NCI-H748 treated with DMSO at 0.1 percent for 48 hours (cell line): ENCODE measurements around the gene PHF13.
"Not testable (repeated sequence)": the region's sequence is repeated elsewhere in the genome, so short reads cannot be mapped to it uniquely, and the experiment has no call there.

ENCODE experiments used
- DNase-seq: peaks from one replicate; lab custom pipeline; 2025; lab: John Stamatoyannopoulos, UW

PHF13 gene

DNA sequence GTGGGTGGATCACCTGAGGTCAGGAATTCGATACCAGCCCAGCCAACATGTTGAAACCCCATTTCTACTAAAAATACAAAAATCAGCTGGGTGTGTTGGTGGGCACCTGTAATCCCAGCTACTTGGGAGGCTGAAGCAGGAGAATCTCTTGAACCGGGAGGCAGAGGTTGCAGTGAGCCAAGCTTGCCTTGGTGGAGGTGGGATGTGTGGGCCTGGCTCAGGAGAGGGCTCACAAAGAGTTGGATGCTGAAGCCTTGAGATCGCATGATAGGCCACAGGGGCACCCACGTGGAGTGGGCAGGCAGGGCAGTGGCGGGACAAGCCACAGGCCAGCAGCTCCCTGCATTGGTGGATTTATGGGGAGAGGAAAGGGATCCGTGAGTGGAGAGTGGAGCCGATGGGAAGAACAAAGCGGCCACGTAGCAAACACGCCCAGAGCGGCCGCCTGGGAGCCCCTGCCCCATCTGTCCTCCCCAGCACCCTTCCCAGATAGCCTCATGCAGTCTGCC is 15.5 kb downstream of the PHF13 start:
- DNase-seq = no peak

DNA sequence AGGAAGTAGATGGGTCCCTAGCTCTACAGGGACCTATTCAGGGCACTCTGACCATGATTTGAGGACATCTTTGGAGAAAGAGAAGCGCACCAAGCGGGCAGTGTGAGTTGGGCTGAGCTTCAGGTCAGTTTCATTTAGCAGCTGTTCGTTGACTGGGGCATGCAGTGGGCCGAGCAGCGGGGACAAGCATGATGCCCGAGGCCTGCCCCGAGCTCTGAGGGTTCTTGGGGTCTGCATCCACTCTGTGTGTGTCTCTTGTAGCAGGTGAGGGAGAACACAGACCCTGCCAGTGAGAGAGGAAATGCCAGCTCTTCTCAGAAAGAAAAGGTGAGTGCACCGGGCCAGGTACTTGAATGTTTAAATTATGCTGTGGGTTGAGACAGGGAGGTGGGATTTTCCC is 16.5 kb downstream of the PHF13 start:
- DNase-seq = no peak

DNA sequence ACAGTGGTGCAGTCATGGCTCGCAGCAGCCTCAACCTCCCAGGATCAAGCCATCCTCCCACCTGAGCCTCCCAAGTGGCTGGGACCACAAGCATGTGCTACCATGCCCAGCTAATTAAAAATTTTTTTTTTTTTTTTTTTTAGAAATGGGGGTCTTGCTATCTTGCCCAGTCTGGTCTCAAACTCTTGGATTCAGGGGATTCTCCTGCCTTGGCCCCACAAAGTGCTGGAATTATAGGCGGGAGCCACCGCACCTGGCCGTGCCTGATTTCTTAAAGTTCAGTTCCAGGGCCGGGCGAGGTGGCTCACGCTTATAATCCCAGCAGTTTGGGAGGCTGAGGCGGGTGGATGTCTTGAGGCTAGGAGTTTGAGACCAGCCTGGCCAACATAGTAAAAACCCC is 17.5 kb downstream of the PHF13 start:
- no peak for DNase-seq

DNA sequence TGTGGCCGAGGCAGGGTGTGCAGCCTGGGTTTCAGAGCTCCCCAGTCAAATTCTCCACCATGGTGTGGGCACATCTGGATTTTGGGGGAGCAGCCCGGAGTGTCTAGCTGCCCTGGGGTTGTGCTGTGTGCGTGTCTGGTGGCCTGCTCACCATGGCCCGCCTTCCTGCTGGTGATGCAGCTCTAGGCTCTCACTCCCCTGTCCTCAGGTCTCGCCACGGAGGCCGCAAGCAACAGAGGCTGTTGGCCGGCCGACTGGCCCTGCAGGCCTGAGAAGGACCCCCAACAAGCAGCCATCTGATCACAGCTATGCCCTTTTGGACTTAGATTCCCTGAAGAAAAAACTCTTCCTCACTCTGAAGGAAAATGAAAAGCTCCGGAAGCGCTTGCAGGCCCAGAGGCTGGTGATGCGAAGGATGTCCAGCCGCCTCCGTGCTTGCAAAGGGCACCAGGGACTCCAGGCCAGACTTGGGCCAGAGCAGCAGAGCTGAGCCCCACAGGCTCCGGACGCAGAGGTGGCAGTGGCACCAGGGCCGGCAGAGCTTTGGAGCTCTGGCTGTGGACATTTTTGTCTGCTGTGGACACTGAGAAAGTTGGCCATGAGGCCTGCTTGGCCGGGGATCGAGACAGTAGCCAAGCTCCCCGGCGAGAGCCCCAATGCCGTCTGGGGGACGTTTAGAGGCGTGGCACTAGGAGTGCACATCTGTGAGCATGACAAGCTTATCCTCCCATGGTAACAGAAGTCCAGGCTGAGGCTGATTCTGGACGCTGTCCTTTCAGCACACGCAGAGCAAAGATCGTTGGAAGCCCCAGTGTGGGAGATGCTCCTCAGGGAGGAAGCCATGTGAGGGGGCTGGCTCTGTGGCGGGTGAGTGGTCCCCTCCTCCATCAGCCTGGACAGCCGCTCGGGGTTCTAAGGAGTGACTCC is 19.3 kb downstream of the PHF13 start:
- DNase-seq = no peak

DNA sequence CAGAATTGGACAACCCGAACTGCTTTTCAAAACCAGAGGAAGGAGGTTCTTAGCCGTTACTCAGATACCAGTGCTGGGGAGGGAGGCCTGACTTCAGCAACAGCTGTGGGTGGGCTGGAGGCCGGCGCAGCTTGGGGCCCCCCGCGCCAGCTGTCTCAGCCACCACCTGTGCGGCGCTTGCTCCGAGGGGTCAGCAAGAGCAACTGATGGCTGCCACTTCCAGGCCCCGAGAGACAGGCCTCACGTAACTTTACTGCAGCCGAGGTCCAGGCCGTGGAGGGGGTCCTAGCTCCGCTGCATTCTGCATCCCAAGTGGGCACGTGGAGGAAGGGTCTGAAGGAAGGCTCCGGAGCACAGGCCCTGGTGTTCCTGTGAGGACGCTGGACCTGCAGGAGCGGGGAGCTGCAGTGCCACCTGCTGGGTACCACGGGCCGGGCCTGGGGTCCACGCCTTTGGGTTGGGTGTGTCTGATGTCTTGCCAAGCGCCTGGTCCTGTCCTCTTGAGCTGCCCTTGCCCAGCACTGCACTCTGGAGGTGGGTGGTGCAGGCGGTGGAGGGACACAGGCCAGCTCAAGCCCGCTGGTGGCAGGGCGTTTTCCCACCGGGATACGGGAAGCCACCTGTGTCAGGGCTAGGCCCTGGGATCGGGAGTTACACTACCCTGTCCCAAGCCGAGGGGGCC is 21.0 kb downstream of the PHF13 start:
- no peak for DNase-seq

DNA sequence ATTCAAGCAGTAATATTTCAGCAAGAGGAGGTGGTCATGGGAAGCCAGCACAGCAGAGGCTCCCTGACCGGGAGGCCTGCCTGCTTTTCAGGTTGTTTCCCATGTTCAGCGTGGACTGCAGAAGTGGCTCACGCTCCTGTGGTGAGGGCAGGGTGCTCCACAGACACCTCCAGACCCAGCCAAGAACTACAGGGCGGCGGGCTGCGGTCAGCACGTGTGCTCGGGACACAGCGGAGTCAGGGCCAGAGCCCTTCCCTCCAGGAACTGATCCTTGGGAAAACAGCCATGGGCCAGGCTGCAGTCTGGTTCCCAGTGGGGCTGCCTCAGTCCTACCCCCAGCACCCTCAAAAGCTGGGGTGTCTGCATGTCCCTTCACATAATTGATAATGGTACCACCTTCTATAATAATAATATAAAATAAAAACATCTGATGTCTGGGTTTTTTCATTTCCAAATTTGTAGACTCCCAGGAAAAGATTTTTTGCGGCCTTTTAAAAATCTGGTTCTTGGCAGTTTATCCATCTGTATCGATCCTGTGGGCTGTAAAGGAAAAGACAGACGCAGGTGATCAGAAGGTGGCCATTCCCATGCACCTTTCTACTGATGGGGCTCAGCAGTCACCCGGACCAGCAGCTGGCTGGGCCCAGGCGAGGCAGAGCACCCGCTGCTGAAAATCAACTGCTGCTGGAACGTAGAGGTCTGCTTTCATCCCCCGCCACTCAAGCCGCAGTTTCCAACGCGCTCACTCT is 21.8 kb downstream of the PHF13 start:
- no peak for DNase-seq

DNA sequence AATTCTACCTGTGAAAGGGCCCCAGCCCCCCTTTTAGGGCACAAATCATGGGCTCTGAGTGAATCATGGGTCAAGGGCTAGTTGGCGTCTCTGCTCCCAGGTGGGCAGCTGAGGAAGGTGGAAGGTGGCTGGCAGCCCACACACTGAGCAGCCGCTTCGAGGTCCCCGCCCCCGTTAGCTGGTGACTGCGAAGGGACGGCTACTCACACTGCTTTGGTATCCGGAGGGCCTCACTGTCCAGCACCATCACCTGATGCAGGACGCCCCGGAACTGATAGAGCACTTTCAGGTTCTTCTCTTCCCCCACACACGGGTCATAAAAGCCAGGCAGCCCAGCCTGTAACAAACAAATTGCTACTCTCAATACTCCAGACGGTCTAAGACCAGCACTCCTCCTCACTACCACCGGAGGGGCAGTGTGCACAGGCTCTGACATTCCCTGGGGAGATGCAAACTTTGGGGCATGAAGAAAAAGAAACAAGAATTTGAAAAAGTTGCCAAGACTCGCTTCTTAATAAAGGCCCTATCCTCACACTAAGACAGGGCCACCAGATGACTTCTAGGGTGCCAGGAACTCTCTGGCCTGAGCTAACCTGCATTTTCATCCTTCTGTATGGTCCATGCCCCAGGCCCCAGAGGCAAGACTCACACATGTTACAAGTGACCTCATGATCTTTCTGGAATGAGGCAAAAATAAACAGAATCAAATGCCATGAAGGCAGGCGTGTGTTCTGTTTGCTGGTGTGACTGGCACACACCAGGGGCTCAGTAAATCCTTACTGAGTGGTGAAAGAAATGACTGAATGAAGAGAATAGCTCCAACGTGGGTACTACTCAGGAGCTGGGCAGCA is 22.6 kb downstream of the PHF13 start:
- DNase-seq = no peak

DNA sequence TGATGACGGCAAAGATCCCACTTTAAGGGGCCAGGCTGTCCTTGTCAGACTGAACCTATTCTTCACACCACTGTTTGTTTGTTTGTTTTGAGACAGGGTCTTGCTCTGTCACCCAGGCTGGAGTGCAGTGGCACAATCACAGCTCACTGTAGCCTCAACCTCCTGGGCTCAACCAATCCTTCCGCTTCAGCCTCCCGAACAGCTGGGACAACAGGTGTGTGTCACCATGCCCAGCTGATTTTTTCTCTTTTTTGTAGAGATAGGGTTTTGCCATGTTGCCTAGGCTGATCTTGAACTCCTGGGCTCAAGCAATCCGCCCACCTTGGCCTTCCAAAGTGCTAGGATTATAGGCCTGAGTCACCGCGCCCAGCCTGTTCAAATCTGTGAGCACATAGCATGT is 23.2 kb downstream of the PHF13 start:
- not testable (repeated sequence) for DNase-seq

DNA sequence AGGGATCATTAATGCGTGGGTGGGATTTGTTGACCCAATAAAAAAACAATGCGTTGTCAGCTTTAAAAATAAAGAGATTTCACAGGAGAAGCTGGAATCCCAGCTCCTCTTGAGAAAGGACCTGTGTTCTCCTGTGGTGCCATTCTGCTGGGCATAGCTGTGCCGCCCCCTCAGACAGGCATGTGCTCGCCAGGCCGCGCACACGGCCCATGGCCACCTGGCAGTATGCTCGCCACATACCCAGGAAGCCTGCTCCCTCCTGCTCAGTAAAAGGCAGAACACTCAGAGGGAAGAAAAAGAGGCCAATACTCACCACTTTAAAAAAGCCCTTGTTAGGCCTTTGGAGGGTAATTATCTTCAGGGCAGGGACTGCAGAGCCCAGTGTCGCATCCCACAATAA is 24.2 kb downstream of the PHF13 start:
- no peak for DNase-seq

DNA sequence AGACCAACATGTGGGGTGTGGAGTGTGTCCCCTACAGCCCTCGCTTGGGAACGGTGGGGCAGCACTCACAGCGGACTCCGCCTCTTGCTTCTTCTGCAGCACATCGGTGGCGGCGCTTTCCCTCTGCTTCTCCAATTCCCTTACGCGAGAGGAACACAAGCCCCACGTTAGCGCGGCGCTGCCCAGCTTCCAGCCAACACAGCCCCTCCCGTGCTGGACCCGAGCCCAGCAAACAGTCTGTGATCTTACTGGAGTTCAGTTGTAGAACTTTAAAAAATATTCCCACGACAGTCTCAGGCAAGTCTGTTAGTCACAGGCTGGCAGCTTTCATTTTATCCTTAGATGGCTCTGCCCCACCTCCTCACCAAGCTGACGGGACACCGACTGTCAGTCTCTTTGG is 24.7 kb downstream of the PHF13 start:
- no peak for DNase-seq

DNA sequence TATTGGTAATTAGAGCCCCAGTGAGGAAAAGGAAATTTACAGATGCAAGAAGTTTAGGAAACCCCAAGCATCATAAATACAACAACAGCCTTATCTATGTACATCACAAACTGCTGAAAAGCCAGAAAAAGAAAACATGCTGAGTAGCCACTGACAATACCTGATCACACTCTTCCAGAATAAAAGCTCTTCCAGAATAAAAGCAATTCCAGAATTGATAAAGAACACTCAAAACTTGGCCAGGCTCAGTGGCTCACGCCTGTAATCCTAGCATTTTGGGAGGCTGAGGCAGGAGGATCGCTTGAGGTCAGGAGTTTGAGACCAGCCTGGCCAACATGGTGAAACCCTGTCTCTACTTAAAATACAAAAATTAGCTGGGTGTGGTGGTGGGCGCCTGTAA is 27.3 kb downstream of the PHF13 start:
- not testable (repeated sequence) for DNase-seq

DNA sequence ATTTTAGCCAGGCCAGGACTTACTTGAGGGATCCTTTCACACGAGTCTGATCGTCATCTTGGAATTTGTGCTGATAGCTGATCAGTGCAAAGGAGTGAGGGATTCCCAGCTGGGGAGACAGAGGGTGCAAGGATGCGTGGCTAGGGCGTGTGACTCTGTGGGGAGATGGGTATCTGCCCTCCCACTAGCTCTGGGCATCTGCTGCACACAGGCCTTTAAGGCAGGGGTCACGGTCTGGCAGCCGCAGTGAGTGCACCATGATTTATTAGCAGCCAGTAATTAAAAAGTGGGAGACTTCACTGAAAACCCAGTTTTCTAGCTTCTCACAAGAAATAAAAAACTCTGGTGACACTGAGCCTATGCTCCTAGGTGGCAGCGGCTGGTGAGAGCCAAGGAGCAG is 31.5 kb downstream of the PHF13 start:
- no peak for DNase-seq

DNA sequence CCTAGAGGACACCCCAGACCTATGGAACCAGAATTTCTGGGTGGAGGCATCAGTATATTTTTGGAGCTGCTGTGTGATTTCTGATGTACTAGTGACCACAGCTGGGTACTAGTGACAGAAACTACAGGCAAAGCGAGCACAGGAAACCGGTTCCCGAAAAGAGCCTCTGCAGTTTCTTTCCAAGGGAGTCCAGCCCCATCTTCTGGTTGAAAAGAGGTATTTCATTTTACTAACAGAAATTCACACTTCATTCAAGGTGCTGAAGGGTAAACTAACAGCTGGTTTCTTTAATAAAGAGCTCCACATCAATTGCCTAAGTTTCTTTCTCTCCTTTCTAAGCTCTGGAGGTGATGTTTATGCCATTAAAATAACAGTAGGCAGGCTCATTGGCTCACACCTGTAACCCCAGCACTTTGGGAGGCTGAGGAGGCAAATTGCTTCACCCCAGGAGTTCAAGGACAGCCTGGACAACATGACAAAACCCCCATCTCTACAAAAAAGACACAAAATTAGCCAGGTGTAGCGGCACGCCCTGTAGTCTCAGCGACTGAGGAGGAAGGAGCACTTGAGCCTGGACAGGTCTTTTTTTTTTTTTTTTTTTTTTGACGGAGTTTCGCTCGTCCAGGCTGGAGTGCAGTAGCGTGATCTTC is 33.1 kb downstream of the PHF13 start:
- peak; percentile 20 for DNase-seq

DNA sequence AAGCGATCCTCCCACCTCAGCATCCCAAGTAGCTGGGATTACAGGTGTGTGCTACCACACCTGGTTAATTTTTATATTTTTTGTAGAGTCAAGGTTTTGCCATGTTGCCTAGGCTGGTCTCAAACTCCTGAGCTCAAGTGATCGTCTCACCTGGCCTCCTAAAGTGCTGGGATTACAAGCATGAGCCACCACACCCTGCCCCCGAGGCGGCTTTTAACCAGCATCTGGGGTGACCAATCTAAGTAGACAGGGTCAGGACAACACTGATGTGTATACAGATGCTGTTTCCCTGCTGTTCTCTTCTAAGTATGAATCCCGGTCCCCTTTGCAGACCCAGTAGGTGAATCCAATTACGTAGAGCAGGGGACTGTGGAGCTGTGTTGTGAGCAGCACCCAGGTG is 35.0 kb downstream of the PHF13 start:
- DNase-seq = no peak

DNA sequence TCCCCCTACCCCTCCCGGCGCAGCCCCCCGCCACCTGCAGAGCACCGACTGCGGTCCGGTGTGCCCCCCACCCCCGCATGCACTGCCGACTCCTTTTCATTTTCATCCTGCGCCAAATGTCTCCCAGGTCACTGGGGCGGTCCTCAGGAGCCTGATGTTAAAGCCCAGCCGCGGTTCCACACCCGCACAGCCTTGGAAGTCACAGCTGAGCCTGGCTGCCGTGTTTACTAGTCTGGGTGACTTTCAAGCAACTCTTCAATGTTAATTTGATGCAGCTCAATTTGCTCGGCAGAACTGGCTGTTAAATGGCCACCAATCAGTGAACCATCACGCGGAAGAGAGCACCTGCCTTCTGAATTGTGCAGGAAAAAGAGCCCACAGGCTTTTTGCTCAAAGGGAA is 38.4 kb downstream of the PHF13 start:
- no peak for DNase-seq

DNA sequence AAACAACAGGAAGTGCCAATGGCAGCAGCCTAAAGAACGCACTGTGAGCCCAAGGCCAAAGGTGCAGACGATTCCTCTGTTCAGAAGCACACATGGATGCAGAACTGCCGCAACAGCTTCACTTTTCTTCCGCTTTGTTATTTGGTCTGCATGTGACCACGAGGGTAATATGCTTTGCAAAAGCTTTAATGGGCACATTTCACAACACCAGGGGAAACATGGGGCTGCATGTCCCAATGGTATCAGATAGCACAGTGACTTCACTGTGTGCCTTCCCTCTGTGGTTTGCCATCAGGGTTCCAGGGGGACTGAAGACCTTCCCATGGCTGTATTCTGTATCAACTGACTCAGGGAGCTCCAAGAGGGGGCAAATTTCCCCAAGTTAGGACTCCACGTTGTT is 39.5 kb downstream of the PHF13 start:
- no peak for DNase-seq

DNA sequence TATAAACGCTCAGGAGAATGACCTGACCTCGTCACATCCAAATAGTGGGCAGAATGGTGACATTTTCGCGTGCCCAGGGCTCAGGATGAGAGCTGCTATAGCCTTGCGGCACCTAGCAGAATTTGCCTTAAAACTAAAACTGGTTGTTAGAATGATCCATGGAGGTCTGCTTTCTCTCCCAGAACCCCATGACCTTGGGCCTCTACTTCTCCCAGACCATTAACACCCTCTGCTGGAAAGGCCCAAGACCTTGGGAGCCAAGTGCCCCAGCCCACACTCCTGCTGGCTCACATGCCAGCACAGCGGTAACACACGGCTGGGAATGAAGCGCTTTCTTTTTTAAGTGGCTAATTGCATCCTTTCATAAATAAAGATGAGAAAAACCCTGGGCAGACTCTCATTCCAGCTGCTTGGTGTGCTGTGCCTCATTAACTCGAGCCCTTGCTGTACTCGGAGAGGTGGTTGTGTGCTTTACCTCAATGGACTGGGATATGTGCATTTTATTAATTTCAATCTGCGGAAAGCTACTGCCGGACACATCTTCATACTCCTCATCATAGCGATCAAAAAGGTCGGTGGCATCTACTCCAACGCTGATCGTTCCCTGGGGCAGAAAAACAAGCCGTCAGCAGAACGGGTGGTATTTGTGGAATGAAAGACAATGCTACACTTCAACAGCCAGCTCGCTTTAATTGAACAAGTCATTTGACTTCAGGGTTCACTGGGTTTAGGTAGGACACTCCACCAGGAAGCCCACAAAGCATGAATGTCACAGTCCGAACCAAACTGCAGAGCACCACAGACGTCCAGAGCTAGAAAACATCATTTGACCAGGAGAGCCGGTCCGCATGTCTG is 40.1 kb downstream of the PHF13 start:
- no peak for DNase-seq

DNA sequence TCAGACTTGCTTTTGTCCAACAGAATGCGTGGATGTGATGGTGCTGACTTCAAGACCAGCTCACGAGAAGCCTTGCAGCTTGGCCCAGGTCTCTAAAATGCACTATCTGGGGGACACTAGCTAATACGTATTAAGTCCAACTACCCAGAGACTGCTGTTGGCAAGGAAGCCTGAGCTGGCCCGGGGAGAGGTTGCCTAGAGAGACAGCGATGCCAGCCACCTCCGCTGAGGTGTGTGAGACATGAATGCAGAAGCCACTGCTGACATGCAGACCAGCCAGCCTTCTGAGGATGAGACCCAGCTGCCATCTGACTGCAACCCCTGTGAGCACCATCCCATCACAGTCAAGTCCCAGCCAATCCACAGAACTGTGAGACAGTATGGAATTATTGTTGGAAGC is 43.6 kb downstream of the PHF13 start:
- DNase-seq = no peak

DNA sequence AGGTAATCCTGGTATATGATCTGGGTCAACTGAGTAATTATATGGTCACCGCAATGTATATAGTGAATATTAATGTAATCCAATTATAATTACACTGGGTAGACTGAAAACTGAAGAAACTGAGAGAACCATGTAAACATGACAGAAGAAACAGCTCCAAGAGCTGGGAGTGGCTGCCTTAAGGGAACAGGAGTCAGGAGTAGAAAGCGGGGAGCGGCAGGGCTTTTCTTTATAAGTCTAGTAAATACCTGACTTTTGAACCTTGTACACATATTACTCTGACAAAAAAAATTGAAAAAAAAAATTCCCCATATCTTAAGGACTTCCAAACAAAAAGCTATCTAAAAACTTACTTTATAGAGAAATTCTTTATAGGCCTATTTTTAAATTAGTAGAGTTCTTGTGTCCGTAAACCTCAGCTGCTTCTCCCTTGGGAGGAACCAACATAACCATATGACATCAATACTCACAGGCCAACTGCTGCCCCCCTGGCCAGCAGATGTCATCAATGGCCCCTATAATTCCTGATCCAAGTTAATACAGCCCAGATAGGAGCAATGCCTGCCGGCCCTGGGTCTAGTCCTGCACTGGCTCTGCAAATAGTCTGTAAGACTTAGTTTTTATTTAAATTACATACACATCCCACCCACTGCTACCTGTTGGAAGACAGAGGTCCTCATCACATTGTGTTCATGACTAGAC is 45.0 kb downstream of the PHF13 start:
- no peak for DNase-seq
